NK-92 treated with Interleukin-12 subunit alpha and Interleukin-12 subunit beta, amount 100 ng/mL, for 24 hours (cell line): ENCODE measurements around the gene PNRC1.
"Not testable (repeated sequence)": the region's sequence is repeated elsewhere in the genome, so short reads cannot be mapped to it uniquely, and the experiment has no call there.

Experiments
- DNase-seq: peaks from one replicate; lab custom pipeline; 2025; lab: John Stamatoyannopoulos, UW

PNRC1 gene

GRCh38 chr6:89059227-89059626, 21.3 kb upstream of the PNRC1 start:
- DNase-seq = no peak

GRCh38 chr6:89063881-89064280, 16.7 kb upstream of the PNRC1 start:
- no peak for DNase-seq

- DNase-seq = not testable (repeated sequence)
Measured at GRCh38 chr6:89064931-89065330, 15.6 kb upstream of the PNRC1 start.

- not testable (repeated sequence) for DNase-seq
Measured at GRCh38 chr6:89066121-89066520, 14.4 kb upstream of the PNRC1 start.

GRCh38 chr6:89066940-89067646, 13.5 kb upstream of the PNRC1 start:
- DNase-seq = no peak

- no peak for DNase-seq
Measured at GRCh38 chr6:89067796-89068195, 12.8 kb upstream of the PNRC1 start.

- DNase-seq = no peak
Measured at GRCh38 chr6:89068695-89069094, 11.9 kb upstream of the PNRC1 start.

- DNase-seq = no peak
Measured at GRCh38 chr6:89069536-89070163, 10.9 kb upstream of the PNRC1 start.

GRCh38 chr6:89071036-89071435, 9.5 kb upstream of the PNRC1 start:
- no peak for DNase-seq

GRCh38 chr6:89073014-89073620, 7.4 kb upstream of the PNRC1 start:
- no peak for DNase-seq

- no peak for DNase-seq
Measured at GRCh38 chr6:89073840-89074239, 6.7 kb upstream of the PNRC1 start.

GRCh38 chr6:89079511-89080234, 878 bp upstream of the PNRC1 start:
- peak; percentile 39 for DNase-seq

- DNase-seq = no peak
Measured at GRCh38 chr6:89081129-89081422, 525 bp downstream of the PNRC1 start.

- DNase-seq = peak; percentile 94
Measured at GRCh38 chr6:89081423-89082322, 1.1 kb downstream of the PNRC1 start.

GRCh38 chr6:89082486-89082891, 1.9 kb downstream of the PNRC1 start:
- DNase-seq = no peak

GRCh38 chr6:89084542-89084941, 4.0 kb downstream of the PNRC1 start:
- no peak for DNase-seq

GRCh38 chr6:89084954-89085353, 4.4 kb downstream of the PNRC1 start:
- DNase-seq = no peak

GRCh38 chr6:89085409-89086205, 5.1 kb downstream of the PNRC1 start:
- no peak for DNase-seq

- no peak for DNase-seq
Measured at GRCh38 chr6:89087881-89088280, 7.3 kb downstream of the PNRC1 start.

- DNase-seq = no peak
Measured at GRCh38 chr6:89098461-89098860, 17.9 kb downstream of the PNRC1 start.

- DNase-seq = no peak
Measured at GRCh38 chr6:89100114-89100513, 19.6 kb downstream of the PNRC1 start.
